ENCODE data around the gene PLCG2. TPM values are rescaled to one million over a fixed set of nuclear protein-coding genes. Genes with fewer than 3 reads are reported as not detected.
"Not testable (repeated sequence)": the region's sequence is repeated elsewhere in the genome, so short reads cannot be mapped to it uniquely, and the experiment has no call there.

The PLCG2 gene
- total RNA-seq, 2 donors from 2014 or later = 7.4 to 13.4 TPM

- H3K9me3 ChIP-seq = peaks cover 0 to 36% of the 10 kb centered on the region in 2 donors
- H3K27me3 ChIP-seq = no peaks in the 10 kb centered on the region
- H3K4me3 ChIP-seq = no peak overlapping the region
- no peaks in the 10 kb centered on the region for H3K36me3 ChIP-seq
- TF ChIP-seq CTCF (IDR thresholded peaks at IDR 0.05) = no peak
- no peaks in the 10 kb centered on the region for H3K4me1 ChIP-seq
- DNase-seq (ENCODE audit: low spot score) = no peak
- H3K27ac ChIP-seq = no peak overlapping the region
Measured at GRCh38 chr16:81971853-81972252, 192.8 kb downstream of the PLCG2 start.

- no peak for TF ChIP-seq CTCF (IDR thresholded peaks at IDR 0.05)
- DNase-seq (ENCODE audit: low spot score) = no peak
- no peaks in the 10 kb centered on the region for H3K36me3 ChIP-seq
- H3K27me3 ChIP-seq = no peaks in the 10 kb centered on the region
- no peak overlapping the region for H3K27ac ChIP-seq
- H3K9me3 ChIP-seq = peaks cover 0 to 36% of the 10 kb centered on the region in 2 donors
- no peak overlapping the region for H3K4me3 ChIP-seq
- no peaks in the 10 kb centered on the region for H3K4me1 ChIP-seq
Measured at GRCh38 chr16:81973737-81974136, 194.6 kb downstream of the PLCG2 start.

DNA sequence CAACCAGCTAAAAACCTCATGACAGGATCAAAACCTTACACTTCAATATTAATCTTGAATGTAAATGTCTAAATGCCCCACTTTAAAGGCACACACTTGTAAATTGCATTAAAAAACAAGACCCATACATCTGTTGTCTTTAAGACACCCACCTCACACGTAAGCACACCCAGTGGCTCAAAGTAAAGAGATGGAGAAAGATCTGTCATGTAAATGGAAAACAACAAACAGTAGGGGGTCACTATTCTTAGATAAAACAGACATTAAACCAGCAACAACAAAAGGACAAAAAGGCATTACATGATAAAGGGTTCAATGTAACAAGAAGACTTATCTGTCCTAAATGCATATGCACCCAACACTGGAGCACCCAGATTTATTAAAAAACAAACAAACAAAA is 196.5 kb downstream of the PLCG2 start:
- peaks cover 0 to 33% of the 10 kb centered on the region in 2 donors for H3K9me3 ChIP-seq
- H3K4me3 ChIP-seq = no peak overlapping the region
- no peak for DNase-seq (ENCODE audit: low spot score)
- no peak for TF ChIP-seq CTCF (IDR thresholded peaks at IDR 0.05)
- H3K4me1 ChIP-seq = no peaks in the 10 kb centered on the region
- no peak overlapping the region for H3K27ac ChIP-seq
- H3K36me3 ChIP-seq = no peaks in the 10 kb centered on the region
- no peaks in the 10 kb centered on the region for H3K27me3 ChIP-seq

- DNase-seq (ENCODE audit: low spot score); H3K4me3 ChIP-seq; H3K4me1 ChIP-seq; H3K27me3 ChIP-seq; H3K27ac ChIP-seq; H3K36me3 ChIP-seq: not testable (repeated sequence)
- peaks cover 0 to 16% of the 10 kb centered on the region in 2 donors for H3K9me3 ChIP-seq
Measured at GRCh38 chr16:81977335-81977942, 198.3 kb downstream of the PLCG2 start.

DNA sequence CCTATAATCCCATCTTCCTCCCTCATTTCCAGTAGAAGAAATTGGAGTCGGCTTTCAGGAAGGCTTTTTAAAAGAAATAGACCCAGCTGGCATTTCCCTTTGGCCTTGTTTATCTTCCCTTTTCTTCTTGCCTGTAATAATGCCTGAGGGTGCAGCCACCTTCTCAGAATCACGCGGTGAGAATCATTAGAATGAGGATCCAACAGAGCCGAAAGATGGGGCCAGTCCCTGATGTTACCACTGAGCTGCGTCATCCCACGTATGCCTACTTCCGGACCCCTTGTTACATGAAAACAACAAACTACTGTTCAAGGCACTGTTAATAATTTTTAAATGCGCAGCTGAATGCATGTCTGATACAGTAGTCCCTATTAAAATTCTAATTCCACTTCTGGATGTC is 208.0 kb downstream of the PLCG2 start:
- H3K4me1 ChIP-seq = no peaks in the 10 kb centered on the region
- no peak for DNase-seq (ENCODE audit: low spot score)
- no peaks in the 10 kb centered on the region for H3K9me3 ChIP-seq
- no peak overlapping the region for H3K4me3 ChIP-seq
- H3K27me3 ChIP-seq = no peaks in the 10 kb centered on the region
- no peak overlapping the region for H3K27ac ChIP-seq
- TF ChIP-seq CTCF (IDR thresholded peaks at IDR 0.05) = no peak
- H3K36me3 ChIP-seq = no peaks in the 10 kb centered on the region

DNA sequence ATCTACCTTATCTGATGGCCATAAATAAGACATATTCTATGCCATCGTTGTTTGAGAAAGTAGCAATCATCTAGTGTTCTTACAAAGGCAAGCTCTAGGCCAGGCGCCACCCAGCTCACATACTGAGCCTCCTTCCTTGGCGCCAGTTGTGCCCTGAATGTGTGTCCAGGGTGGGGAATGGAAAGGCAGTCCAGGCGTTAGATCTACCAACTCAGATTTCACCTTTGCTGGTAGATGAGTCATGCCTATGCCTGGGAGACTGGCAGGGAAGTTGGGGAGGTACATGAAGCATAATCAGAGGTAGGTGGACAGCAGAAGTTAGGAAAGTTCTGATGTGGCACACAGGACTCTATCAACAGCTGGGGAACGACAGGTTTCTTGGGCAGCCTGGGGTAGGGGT is 208.6 kb downstream of the PLCG2 start:
- DNase-seq (ENCODE audit: low spot score) = no peak
- Histone ChIP-seq H3K27ac (no peak overlapping the region), H3K4me3 (no peak overlapping the region), H3K4me1 (no peaks in the 10 kb centered on the region), H3K9me3 (no peaks in the 10 kb centered on the region), H3K36me3 (no peaks in the 10 kb centered on the region), H3K27me3 (no peaks in the 10 kb centered on the region)
- no peak for TF ChIP-seq CTCF (IDR thresholded peaks at IDR 0.05)

All from right atrium auricular region (tissue), 2 donors.